Activated CD8-positive, alpha-beta memory T cell treated with anti-CD3 and anti-CD28 coated beads for 24 hours (primary cell): ENCODE data around the gene SLC16A10.
A peak's percentile ranks its signal among the peaks of the same experiment; 100 is the strongest.
"Not testable (repeated sequence)": the region's sequence is repeated elsewhere in the genome, so short reads cannot be mapped to it uniquely, and the experiment has no call there.

Experiments
- DNase-seq: peaks from one replicate; pipeline ENCODE4 v3.0.0-alpha.2; 2020

The SLC16A10 gene

GRCh38 chr6:111087106-111087835, at the start of gene SLC16A10:
TSS of gene SLC16A10 (plus strand) at chr6:111087503. CDS start at chr6:111087753, 250 bp downstream.
- DNase-seq, result peak; percentile 90

DNA sequence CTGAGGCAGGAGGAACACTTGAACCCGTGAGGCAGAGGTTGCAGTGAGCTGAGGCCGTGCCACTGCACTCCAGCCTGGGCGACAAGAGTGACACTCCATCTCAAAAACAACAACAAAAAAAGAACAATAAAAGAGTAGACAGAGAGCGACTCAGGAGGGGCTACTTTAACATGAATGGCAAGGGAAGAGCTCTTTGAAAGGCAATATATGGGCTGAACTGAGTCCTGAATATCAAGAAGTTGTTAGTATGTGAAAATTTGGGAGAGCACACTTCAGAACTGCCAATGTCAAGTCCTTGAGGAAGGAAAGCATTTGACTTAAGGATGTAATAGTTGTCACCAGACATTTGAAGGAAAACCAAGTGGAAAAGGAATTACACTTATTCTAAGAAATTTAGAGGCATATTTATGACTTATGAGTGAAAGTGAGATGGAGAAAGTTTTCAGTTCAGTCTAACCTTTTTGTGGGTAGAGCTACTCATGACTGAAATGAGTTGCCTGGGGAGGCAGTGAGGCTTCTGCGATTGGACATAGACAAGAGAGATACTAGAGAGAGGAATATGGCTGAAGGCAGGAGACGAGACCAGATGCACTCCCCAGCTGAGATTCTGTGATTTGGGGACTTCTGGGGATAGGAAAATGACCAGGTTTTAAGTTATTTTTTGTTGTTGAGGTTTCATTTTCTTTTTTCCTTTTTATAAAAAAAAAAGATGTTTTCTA, 48.6 kb upstream of the SLC16A10 start:
- no peak for DNase-seq

DNA sequence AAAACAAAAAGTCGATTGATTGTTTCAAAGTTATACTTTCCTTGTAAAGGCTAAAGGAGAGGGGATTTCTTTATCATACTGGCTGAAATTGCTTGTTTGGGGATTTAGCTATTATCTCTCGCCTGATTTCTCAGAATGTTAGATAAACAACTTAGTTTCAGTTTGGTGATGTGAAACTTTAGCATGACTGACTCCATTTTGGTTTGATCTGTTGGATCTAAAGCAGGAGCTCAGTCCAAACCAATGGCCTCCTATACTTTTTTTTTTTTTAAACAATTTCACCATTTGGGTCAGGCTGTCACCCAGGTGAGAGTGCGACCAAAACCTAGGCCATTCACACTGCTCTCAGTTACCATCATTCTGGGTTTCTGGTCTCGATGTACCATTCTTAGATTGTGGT, 45.4 kb upstream of the SLC16A10 start:
- DNase-seq, result no peak

- no peak for DNase-seq
Observed at GRCh38 chr6:111047244-111047643, 40.1 kb upstream of the SLC16A10 start.

DNA sequence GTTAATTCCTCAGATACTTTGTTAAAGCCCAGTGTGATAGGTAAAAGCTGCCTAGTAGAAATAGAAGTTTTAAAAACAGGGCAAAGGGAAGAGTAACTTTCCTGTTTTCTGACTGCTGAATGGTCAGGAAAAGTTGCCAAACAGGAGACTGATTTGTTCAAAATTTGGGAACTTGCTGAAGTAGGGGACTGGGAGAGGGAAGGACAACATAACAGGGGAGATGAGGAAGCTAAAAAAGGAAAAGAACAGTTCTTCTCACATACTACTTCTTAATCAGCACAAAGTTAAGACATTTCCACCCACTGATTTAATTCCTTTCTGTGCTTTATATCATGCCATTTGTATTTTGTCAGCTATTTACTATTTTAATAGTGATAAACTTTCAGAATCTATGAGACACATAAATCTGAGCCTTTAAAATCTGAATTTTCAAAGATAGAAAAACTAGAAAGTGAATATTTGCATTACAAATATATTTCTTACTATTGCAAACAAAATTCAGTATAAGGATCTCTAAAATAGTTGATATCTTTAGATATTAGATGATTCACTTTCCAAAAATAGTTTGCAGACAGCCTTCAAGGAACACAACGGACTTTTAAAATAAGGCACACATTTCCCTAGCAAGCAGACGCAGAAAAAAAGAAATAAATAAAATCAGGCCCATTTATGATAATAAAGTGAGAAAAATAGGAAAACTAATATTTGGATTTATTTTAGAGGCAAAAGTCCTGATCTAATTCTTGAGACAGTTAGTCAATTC, 36.9 kb upstream of the SLC16A10 start:
- no peak for DNase-seq

DNA sequence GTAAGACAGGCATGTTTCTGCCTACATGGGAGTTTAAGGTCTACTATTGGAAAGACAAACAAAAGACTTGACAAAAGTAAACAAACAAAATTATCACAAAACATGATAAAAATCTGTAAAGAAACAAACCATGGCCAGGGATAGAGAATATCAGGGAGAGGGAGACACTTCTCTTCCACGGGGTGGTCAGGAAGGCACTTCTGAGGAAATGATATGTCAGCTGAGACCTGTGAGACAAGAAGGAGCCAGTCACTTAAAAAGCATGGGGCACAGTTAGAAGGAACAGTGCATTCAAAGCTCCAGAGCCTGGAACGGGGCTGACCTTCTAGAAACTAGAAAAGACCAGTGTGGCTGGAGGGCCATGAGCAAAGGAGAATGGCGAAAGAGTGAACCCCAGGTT, 35.1 kb upstream of the SLC16A10 start:
- no peak for DNase-seq

DNA sequence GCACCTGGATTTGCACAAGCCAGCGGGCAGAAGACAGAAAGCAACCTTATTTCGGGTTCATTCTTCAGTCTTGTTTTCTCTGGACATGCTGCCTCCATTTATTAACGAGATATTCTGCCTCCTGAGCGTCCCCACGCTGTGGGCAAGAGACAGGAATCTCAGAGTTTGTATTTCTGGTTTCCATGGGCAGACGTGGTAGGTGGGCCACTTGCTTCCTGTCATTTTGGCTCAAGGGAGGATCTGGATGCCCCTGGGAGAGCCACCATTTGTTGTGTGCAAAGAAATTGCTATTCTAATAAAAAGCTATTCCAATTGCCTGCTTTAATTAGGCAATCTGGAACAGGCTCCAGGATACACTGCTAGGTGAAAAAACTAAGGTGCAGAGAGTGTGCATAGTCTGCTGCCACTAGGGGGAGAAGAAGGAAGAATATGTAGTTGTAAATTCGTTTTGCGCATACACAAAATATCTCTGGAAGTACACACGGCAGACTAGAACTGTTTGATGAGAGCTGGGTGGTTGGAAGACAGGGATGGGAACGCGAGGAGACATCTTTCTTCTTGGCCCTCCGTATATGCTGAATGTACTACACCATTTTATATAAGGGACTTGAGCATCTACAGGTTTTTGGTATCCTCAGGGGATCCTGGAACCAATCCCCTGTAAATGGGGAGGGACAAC, 30.1 kb upstream of the SLC16A10 start:
- no peak for DNase-seq

DNA sequence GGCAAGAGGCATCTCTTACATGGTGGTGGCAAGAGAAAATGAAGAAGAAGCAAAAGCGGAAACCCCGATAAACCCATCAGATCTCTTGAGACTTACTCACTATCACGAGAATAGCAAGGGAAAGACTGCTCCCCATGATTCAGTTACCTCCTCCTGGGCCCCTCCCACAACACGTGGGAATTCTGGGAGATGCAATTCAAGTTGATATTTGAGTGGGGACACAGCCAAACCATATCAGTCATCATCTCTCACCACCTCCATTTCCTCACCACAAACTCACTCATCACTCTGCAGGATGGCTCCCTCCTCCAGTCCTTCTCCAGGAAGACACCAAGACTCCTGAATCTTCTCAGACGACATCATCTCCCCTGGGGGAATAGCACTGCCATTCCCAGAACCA, 25.8 kb upstream of the SLC16A10 start:
- DNase-seq, result no peak

- not testable (repeated sequence) for DNase-seq
Observed at GRCh38 chr6:111061985-111062384, 25.3 kb upstream of the SLC16A10 start.

GRCh38 chr6:111062860-111063259, 24.4 kb upstream of the SLC16A10 start:
- not testable (repeated sequence) for DNase-seq

GRCh38 chr6:111068109-111068865, 19.0 kb upstream of the SLC16A10 start:
- no peak for DNase-seq

GRCh38 chr6:111068866-111069234, 18.5 kb upstream of the SLC16A10 start:
- no peak for DNase-seq

DNA sequence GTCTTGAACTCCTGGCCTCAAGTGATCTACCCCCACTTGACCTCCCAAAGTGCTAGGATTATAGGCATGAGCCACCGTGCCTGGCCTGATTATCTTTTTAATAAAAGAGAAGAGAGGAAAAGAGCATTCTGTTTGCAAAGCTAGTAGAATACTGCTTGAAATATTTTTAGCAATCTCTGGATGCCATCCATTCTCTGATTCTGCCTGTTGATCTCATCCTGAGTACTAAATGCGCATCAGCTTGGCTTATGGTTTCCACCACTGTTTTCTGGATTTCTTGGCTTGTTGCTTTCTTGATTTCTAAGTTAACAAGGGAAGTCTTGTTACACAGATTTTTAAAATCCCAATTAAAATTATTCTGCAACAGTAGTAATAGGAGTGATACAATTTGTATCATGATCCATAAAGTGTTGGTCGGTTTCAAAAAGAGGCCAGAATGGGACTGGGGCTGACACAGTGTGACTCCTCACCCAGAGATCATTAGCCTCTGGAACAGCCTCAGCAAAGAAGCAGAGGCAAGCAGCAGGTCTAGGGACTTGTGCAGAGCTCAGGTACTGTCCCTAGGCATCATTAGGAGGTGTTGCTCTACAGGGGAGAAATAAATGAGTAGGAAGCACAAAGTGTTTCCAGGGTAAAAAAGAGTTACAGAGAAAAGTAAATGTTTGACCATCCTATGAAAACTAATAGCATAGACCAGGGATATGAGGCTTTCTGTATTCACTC, 17.8 kb upstream of the SLC16A10 start:
- no peak for DNase-seq

DNA sequence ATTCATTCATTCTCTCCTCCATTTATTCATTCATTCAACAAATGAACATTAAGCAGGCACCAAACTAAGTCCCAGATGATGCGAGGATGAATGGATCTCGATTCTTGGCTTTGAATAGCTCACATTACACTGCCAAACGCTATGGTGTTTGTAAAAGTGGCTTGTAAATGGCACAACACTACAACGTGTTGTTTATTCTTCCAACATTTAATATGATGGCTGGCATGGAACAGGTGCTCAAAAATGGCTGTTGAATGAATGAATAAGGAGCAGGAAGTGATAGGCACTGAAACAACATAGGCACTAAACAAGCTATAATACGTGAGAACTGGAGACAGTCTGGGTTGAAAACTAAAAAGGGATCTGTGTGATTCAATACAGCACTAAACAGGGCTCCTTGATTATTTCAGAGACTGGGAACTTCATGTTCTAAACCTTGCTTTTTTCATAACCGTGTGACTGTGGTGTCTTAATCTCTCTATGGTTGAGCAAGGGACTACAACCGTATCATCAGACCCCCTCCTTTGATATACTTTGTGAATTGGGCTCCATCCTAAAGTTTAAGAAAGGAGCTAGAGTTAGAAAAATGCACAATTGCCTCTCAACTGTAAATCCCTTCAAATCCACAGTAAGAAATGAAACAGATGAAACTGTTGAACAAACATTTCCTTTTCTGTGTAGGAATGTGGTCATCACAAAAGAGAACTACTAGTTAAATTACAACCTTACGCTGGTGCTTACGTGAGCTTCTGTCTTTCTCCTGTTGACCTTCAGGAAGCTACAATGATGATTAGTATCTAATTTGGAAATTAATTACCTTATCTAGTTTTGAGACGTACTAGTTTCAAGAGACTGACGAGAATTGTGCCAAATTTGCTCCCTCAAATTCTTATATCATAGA, 16.9 kb upstream of the SLC16A10 start:
- no peak for DNase-seq

DNA sequence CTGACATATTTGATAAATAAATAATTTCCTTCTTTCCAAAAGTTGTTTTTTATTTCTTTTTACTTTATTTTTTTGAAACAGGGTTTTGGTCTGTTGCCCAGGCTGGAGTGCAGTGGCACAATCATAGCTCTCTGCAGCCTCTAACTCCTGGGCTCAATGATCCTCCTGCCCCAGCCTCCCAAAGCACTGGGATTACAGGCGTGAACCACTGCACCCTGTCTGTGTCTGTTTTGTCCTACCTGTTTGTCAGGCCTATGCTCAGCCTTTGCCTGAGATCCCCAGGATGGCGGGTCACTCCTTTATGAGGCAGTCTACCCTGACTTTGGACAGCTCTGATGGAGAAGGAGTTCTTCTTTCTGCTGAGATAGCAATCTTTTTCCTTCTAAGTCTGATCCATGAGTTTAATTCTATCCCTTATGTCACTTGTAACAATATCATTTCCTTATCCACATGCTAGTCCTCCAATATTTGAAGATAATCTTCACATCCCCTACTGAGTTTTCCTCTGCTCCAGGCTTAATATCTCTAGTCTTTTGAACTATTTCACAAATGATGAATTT, 14.4 kb upstream of the SLC16A10 start:
- DNase-seq, result no peak

GRCh38 chr6:111074311-111074710, 13.0 kb upstream of the SLC16A10 start:
- DNase-seq, result no peak

DNA sequence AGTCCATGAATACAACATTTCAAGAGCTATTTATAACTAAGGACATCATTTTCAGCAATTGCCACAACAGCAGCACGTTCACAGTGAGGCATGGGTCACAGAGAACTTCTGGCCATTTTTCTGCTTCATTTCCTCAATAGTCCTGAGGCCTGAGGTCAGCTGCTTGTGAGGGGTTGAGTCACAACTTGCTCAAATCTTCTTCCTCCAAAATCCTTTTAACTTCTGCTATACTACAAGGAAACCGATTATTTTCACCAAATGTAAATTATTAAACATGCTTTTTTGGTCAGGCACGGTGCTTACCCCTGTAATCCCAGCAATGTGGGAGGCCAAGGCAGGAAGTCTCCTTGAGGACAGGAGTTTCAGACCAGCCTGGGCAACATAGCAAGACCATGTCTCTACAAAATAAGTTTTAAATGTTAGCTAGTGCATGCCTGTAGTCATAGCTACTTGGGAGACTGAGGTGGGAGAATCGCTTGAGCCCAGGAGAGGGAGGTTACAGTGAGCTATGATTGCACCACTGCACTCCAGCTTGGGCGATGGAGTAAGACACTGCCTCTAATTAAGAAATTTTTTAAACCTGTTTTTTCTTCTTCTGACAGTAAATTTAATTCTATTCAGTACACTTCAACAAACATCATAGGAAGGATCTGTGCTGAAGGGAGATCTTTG, 11.1 kb upstream of the SLC16A10 start:
- no peak for DNase-seq

DNA sequence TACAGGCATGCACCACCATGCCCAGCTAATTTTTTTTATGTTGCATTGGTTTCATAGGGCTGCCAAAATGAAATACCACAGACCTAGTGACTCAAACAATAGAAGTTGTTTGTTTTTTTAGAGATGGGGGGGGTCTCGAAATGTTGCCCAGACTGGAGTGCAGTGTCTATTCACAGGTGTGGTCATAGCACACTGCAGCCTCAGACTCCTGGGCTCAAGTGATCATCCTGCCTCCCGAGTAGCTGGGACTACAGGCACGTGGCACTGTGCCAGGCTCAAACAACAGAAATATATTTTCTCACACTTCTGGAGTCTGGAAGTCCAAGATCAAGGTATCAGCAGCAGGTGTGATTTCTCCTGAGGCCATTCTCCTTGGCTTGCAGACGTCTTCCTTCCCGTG, 6.6 kb upstream of the SLC16A10 start:
- DNase-seq, result no peak

DNA sequence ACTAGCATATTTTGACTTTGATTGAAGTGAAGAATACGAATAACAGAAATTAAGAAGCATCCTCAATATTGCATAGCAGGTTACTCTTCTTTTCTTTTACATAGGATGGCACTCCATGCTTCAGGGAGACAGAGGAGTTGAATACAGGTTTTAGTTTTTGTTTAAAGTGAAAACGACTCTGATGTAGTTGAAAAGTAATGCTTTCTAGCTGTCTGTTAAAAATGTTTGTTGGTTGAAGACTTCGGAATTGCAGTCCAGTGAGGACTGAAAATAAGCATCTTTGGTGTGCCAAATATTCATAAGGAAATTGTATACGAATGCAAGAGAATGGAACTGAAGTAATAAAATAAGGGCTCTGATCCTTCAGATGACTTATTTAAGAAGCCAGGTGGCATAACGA, 618 bp upstream of the SLC16A10 start:
- DNase-seq, result no peak
